Measurements from ENCODE around the gene SFXN2. TPM values are rescaled to one million over a fixed set of nuclear protein-coding genes. Genes with fewer than 3 reads are reported as not detected.
A peak's percentile ranks its signal among the peaks of the same experiment; 100 is the strongest.

SFXN2 gene
- total RNA-seq, 1 donor from 2014 or later, result 9.1 TPM

DNA sequence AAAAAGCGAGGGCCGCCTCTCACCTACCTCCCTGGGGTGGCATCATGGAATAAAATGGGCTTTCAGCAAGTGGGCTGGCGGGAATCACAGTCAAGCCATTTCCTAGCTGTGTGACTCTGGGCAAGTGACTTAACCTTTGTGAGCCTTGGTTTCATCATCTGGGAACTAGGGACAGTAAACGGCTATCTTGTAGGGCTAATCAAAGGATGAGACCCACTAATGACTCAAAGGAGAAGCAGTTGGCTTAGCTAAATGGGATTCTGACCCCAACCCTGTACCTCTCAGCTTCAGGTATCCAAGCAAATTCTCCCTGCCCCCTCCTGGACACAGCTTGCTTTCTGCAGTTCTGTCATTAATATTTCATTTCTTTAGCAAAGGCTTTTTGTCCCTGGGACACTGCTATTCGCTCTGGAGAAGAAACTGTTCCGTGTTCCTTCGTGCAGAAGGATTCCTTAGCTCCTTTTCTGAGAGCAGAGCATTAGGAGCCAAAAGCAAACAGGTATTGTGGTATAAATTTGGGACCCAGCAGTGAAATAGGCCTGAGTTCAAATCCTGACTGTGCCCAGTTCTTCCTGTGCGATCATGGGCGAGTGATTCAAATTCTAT is 44.3 kb upstream of the SFXN2 start:
- Mint-ChIP-seq H3K9me3 (ENCODE audit: unreplicated experiment) (no peaks in the 10 kb centered on the region), H3K36me3 (ENCODE audit: low read depth, unreplicated experiment) (no peaks in the 10 kb centered on the region), H3K4me1 (ENCODE audit: low read depth, unreplicated experiment) (peaks cover 46% of the 10 kb centered on the region), H3K27ac (ENCODE audit: unreplicated experiment) (no peak overlapping the region), H3K27me3 (ENCODE audit: low read depth, unreplicated experiment) (no peaks in the 10 kb centered on the region), H3K4me3 (ENCODE audit: unreplicated experiment) (no peak overlapping the region)
- FAIRE-seq (no peak), DNase-seq (ENCODE audit: low read depth) (no peak)
- H3K36me3 ChIP-seq (ENCODE audit: insufficient read depth, low read length), result no peaks in the 10 kb centered on the region
- TF ChIP-seq EZH2 (IDR thresholded peaks at IDR 0.05; ENCODE audit: insufficient read depth, low read length), result no peak
- TF ChIP-seq, protein P1, sequence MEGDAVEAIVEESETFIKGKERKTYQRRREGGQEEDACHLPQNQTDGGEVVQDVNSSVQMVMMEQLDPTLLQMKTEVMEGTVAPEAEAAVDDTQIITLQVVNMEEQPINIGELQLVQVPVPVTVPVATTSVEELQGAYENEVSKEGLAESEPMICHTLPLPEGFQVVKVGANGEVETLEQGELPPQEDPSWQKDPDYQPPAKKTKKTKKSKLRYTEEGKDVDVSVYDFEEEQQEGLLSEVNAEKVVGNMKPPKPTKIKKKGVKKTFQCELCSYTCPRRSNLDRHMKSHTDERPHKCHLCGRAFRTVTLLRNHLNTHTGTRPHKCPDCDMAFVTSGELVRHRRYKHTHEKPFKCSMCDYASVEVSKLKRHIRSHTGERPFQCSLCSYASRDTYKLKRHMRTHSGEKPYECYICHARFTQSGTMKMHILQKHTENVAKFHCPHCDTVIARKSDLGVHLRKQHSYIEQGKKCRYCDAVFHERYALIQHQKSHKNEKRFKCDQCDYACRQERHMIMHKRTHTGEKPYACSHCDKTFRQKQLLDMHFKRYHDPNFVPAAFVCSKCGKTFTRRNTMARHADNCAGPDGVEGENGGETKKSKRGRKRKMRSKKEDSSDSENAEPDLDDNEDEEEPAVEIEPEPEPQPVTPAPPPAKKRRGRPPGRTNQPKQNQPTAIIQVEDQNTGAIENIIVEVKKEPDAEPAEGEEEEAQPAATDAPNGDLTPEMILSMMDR (IDR thresholded peaks at IDR 0.05; ENCODE audit: insufficient read depth, low read depth, low read length), result no peak
- H3K4me1 ChIP-seq (ENCODE audit: insufficient read depth, low read length), result peaks cover 18% of the 10 kb centered on the region
- H3K9ac ChIP-seq (ENCODE audit: low read length), result no peak overlapping the region
- H3K27ac ChIP-seq (ENCODE audit: low read depth, low read length), result no peak overlapping the region
- no peaks in the 10 kb centered on the region for H3K9me3 ChIP-seq (ENCODE audit: insufficient read depth, low read depth, low read length)
- no peak overlapping the region for H3K4me3 ChIP-seq (ENCODE audit: insufficient read depth, low read depth, low read length)
- no peaks in the 10 kb centered on the region for H3K79me2 ChIP-seq (ENCODE audit: insufficient read depth, low read length)
- no peak overlapping the region for H3K4me2 ChIP-seq (ENCODE audit: low read length)
- no peak overlapping the region for H2AFZ ChIP-seq (ENCODE audit: low read depth, low read length)
- H3K27me3 ChIP-seq (ENCODE audit: insufficient read depth, low read length), result no peaks in the 10 kb centered on the region
- no peaks in the 10 kb centered on the region for H4K20me1 ChIP-seq (ENCODE audit: insufficient read depth, low read length)

- Histone ChIP-seq H3K4me1 (ENCODE audit: insufficient read depth, low read length) (peaks cover 26% of the 10 kb centered on the region), H3K9me3 (ENCODE audit: insufficient read depth, low read depth, low read length) (no peaks in the 10 kb centered on the region), H3K4me3 (ENCODE audit: insufficient read depth, low read depth, low read length) (no peak overlapping the region), H3K79me2 (ENCODE audit: insufficient read depth, low read length) (no peaks in the 10 kb centered on the region), H3K27ac (ENCODE audit: low read depth, low read length) (no peak overlapping the region), H2AFZ (ENCODE audit: low read depth, low read length) (no peak overlapping the region), H3K36me3 (ENCODE audit: insufficient read depth, low read length) (no peaks in the 10 kb centered on the region), H3K9ac (ENCODE audit: low read length) (no peak overlapping the region), H3K4me2 (ENCODE audit: low read length) (no peak overlapping the region), H4K20me1 (ENCODE audit: insufficient read depth, low read length) (no peaks in the 10 kb centered on the region), H3K27me3 (ENCODE audit: insufficient read depth, low read length) (no peaks in the 10 kb centered on the region)
- Mint-ChIP-seq H3K36me3 (ENCODE audit: low read depth, unreplicated experiment) (no peaks in the 10 kb centered on the region), H3K9me3 (ENCODE audit: unreplicated experiment) (no peaks in the 10 kb centered on the region), H3K4me3 (ENCODE audit: unreplicated experiment) (no peak overlapping the region), H3K27me3 (ENCODE audit: low read depth, unreplicated experiment) (no peaks in the 10 kb centered on the region), H3K4me1 (ENCODE audit: low read depth, unreplicated experiment) (peaks cover 51% of the 10 kb centered on the region), H3K27ac (ENCODE audit: unreplicated experiment) (no peak overlapping the region)
- FAIRE-seq (no peak), DNase-seq (ENCODE audit: low read depth) (no peak)
- TF ChIP-seq, protein P1 (IDR thresholded peaks at IDR 0.05; ENCODE audit: insufficient read depth, low read depth, low read length), result no peak
- TF ChIP-seq EZH2 (IDR thresholded peaks at IDR 0.05; ENCODE audit: insufficient read depth, low read length), result no peak
Measured at GRCh38 chr10:102670871-102671434, 43.5 kb upstream of the SFXN2 start.

DNA sequence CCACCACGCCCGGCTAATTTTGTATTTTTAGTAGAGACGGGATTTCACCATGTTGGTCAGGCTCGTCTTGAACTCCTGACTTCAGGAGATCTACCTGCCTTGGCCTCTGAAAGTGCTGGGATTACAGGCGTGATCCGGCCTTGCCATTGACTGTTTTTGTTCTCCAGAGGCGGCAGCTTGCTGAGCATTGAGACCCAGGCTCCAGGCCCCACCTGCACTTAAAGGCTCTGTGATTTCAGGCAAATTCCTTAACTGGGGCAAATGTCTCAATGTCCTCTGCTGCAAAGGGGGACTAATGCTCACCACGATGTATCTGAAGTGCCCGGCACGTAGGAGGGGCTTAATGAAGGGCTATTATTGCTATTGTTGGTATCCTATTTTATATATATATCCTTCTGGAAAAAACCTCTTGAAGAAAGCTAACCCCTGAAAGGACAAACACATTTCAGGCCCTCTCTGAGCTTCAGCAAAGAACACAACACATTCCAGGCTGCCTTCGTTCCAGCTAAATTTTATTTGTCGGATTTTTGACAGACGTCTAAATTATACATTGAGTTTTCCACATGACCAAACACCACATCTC is 41.1 kb upstream of the SFXN2 start:
- H3K27ac Mint-ChIP-seq (ENCODE audit: unreplicated experiment), result peak overlapping the region; percentile 90
- peaks cover 59% of the 10 kb centered on the region for H3K4me1 Mint-ChIP-seq (ENCODE audit: low read depth, unreplicated experiment)
- FAIRE-seq (no peak), DNase-seq (ENCODE audit: low read depth) (no peak)
- no peaks in the 10 kb centered on the region for H3K27me3 Mint-ChIP-seq (ENCODE audit: low read depth, unreplicated experiment)
- Histone ChIP-seq H3K36me3 (ENCODE audit: insufficient read depth, low read length) (no peaks in the 10 kb centered on the region), H3K27ac (ENCODE audit: low read depth, low read length) (no peak overlapping the region), H3K79me2 (ENCODE audit: insufficient read depth, low read length) (no peaks in the 10 kb centered on the region), H3K4me1 (ENCODE audit: insufficient read depth, low read length) (peaks cover 38% of the 10 kb centered on the region), H2AFZ (ENCODE audit: low read depth, low read length) (no peak overlapping the region), H3K9me3 (ENCODE audit: insufficient read depth, low read depth, low read length) (no peaks in the 10 kb centered on the region), H3K27me3 (ENCODE audit: insufficient read depth, low read length) (no peaks in the 10 kb centered on the region), H3K4me2 (ENCODE audit: low read length) (peak overlapping the region; percentile 83), H4K20me1 (ENCODE audit: insufficient read depth, low read length) (no peaks in the 10 kb centered on the region), H3K4me3 (ENCODE audit: insufficient read depth, low read depth, low read length) (no peak overlapping the region), H3K9ac (ENCODE audit: low read length) (peak overlapping the region; percentile 78)
- no peaks in the 10 kb centered on the region for H3K9me3 Mint-ChIP-seq (ENCODE audit: unreplicated experiment)
- peak overlapping the region; percentile 21 for H3K4me3 Mint-ChIP-seq (ENCODE audit: unreplicated experiment)
- no peak for TF ChIP-seq EZH2 (IDR thresholded peaks at IDR 0.05; ENCODE audit: insufficient read depth, low read length)
- no peaks in the 10 kb centered on the region for H3K36me3 Mint-ChIP-seq (ENCODE audit: low read depth, unreplicated experiment)
